MM.1S (cell line): ENCODE measurements around the gene CLP1.

Source experiments
- DNase-seq: peaks from one replicate; pipeline ENCODE4 v3.0.0-alpha.2; 2015
- H2AFZ ChIP-seq: fragments of 300-600 bp; sonication (generic); 2 replicates; pipeline ENCODE4 v1.6.0; 2016; ENCODE audit warnings: antibody characterized with exemption, low read length
- H3F3A ChIP-seq: fragments of 300-600 bp; sonication (generic); 2 replicates; pipeline ENCODE4 v1.6.1; 2016; ENCODE audit warnings: mild to moderate bottlenecking, antibody characterized with exemption, low read length, moderate library complexity, mixed read lengths; ENCODE audit not compliant: insufficient read depth
- H3K27ac ChIP-seq: fragments of 300-600 bp; sonication (generic); 2 replicates; pipeline ENCODE4 v1.5.1; 2016; ENCODE audit warnings: mild to moderate bottlenecking, low read length
- H3K27me3 ChIP-seq: fragments of 300-600 bp; sonication (generic); replicated peaks from 2 replicates; pipeline ENCODE4 v1.6.0; 2016; ENCODE audit warnings: low read length; ENCODE audit not compliant: insufficient read depth
- H3K36me3 ChIP-seq: fragments of 300-600 bp; sonication (generic); replicated peaks from 2 replicates; pipeline ENCODE4 v1.6.1; 2016; ENCODE audit warnings: mild to moderate bottlenecking, low read length, mixed read lengths; ENCODE audit not compliant: insufficient read depth
- H3K4me1 ChIP-seq: fragments of 300-600 bp; sonication (generic); 2 replicates; pipeline ENCODE4 v1.6.1; 2016; ENCODE audit warnings: low read length, mixed read lengths
- H3K4me2 ChIP-seq: fragments of 300-600 bp; sonication (generic); 2 replicates; pipeline ENCODE4 v1.6.0; 2016; ENCODE audit warnings: low read depth, low read length
- H3K4me3 ChIP-seq: fragments of 300-600 bp; sonication (generic); 2 replicates; pipeline ENCODE4 v1.5.1; 2016; ENCODE audit warnings: low read length, mixed read lengths
- H3K79me2 ChIP-seq: fragments of 300-600 bp; sonication (generic); 2 replicates; pipeline ENCODE4 v1.6.1; 2016; ENCODE audit warnings: mixed run types, low read length, mixed read lengths
- H3K9ac ChIP-seq: fragments of 300-600 bp; sonication (generic); 2 replicates; pipeline ENCODE4 v1.6.1; 2016; ENCODE audit warnings: low read length, mixed read lengths
- H3K9me2 ChIP-seq: fragments of 300-600 bp; sonication (generic); replicated peaks from 2 replicates; pipeline ENCODE4 v1.6.1; 2016; ENCODE audit warnings: mild to moderate bottlenecking, low read length, mixed read lengths; ENCODE audit not compliant: insufficient read depth
- H3K9me3 ChIP-seq: fragments of 300-600 bp; sonication (generic); replicated peaks from 2 replicates; pipeline ENCODE4 v1.6.1; 2016; ENCODE audit warnings: mild to moderate bottlenecking, low read length, mixed read lengths; ENCODE audit not compliant: insufficient read depth
- H4K20me1 ChIP-seq: fragments of 300-600 bp; sonication (generic); 2 replicates; pipeline ENCODE4 v1.6.1; 2016; ENCODE audit warnings: mild to moderate bottlenecking, low read length, moderate library complexity, mixed read lengths; ENCODE audit not compliant: insufficient read depth
- EZH2 ChIP-seq: fragments of 300-600 bp; sonication (generic); optimal IDR thresholded peaks from 2 replicates; pipeline ENCODE3; 2017; ENCODE audit warnings: low read depth, mild to moderate bottlenecking, antibody characterized with exemption, low read length, mixed read lengths
- EZH2phosphoT487 ChIP-seq: fragments of 300-600 bp; sonication (generic); IDR thresholded peaks from 2 replicates; pipeline ENCODE4 v1.6.1; 2018; ENCODE audit warnings: antibody characterized with exemption, low read length
- TF ChIP-seq, protein P1 (sequence below): fragments of 300-600 bp; sonication (generic); IDR thresholded peaks from 2 replicates; pipeline ENCODE4 v1.5.1; 2016; ENCODE audit warnings: antibody characterized with exemption, low read length, mixed read lengths

Gene CLP1

DNA sequence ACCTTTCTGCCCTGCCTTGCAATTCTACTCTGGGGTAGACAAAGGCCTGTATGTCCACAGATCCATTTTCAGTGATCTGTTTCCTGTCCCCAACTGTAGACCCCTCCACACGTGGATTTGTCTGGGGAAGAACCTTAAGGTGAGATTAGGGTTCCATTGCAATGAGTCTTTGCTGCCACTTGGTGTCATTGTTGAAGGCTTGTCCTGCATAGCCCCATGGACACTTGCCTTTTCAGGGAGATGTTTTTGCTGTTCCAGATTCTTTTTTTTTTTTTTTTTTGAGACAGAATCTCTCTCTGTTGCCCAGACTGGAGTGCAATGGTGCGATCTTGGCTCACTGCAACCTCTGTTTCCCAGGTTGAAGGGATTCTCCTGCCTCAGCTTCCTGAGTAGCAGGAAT, 38.2 kb upstream of the CLP1 start:
- TF ChIP-seq, protein P1, sequence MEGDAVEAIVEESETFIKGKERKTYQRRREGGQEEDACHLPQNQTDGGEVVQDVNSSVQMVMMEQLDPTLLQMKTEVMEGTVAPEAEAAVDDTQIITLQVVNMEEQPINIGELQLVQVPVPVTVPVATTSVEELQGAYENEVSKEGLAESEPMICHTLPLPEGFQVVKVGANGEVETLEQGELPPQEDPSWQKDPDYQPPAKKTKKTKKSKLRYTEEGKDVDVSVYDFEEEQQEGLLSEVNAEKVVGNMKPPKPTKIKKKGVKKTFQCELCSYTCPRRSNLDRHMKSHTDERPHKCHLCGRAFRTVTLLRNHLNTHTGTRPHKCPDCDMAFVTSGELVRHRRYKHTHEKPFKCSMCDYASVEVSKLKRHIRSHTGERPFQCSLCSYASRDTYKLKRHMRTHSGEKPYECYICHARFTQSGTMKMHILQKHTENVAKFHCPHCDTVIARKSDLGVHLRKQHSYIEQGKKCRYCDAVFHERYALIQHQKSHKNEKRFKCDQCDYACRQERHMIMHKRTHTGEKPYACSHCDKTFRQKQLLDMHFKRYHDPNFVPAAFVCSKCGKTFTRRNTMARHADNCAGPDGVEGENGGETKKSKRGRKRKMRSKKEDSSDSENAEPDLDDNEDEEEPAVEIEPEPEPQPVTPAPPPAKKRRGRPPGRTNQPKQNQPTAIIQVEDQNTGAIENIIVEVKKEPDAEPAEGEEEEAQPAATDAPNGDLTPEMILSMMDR: peak; percentile 15; the same call in 1 of the 2 replicates
- no peak for TF ChIP-seq EZH2
- no peak overlapping the region for H3K9ac ChIP-seq
- H3K9me2 ChIP-seq: no peaks in the 10 kb centered on the region

DNA sequence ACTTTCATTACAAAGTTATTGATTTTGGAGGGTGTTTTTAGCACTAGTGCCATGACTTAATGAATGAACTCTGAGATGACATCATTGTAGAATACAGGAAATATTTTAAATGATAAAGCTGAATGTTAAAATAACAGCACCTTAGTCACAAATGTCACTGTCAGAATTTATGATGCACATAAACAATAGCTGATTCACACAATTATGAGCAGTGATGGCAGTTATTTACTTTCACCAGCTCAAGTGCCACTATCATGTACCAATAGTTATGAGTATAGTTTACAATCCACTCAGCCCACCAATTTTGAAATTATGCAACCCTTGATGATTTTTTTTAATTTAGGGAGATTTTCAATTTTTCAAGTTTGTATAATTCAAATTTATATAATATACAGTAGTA, 37.1 kb upstream of the CLP1 start:
- DNase-seq: no peak
- H3K27me3 ChIP-seq: no peaks in the 10 kb centered on the region
- no peak overlapping the region for H3K27ac ChIP-seq

More for the DNA sequence above, 38.2 kb upstream of the CLP1 start:
- Histone ChIP-seq H3K27ac (no peak overlapping the region), H4K20me1 (no peaks in the 10 kb centered on the region), H3K79me2 (no peaks in the 10 kb centered on the region), H3K4me2 (no peak overlapping the region), H3K36me3 (no peaks in the 10 kb centered on the region), H3K4me3 (no peak overlapping the region), H3K9me3 (no peaks in the 10 kb centered on the region), H3K4me1 (no peaks in the 10 kb centered on the region), H3F3A (no peaks in the 10 kb centered on the region), H2AFZ (no peak overlapping the region), H3K27me3 (no peaks in the 10 kb centered on the region)
- DNase-seq: no peak

DNA sequence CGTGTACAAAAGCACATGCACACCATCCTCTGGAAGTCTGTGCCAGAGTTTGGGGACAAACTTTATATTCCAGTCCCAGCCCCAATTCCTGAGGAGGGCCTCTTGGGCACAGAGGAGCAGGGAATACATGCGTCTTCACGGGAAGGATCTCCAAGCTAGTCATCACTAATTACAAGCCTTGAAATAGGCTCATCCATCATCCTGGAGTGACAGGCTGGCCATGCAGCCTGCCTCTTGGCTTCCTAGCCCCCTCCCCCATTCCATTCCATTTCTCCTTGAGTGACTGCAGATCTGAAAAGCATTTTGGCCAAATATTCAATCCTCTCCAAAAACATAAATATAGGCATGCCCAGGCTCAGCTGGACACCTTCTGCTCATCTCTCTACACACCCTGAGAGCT, 35.3 kb upstream of the CLP1 start:
- TF ChIP-seq, protein P1: no peak

More for the DNA sequence above, 37.1 kb upstream of the CLP1 start:
- no peaks in the 10 kb centered on the region for H4K20me1 ChIP-seq
- no peaks in the 10 kb centered on the region for H3F3A ChIP-seq
- H2AFZ ChIP-seq: no peak overlapping the region
- TF ChIP-seq EZH2 (no peak), EZH2phosphoT487 (no peak)
- TF ChIP-seq, protein P1: no peak
- no peak overlapping the region for H3K4me2 ChIP-seq
- H3K4me3 ChIP-seq: no peak overlapping the region
- no peaks in the 10 kb centered on the region for H3K36me3 ChIP-seq
- H3K4me1 ChIP-seq: no peaks in the 10 kb centered on the region
- no peaks in the 10 kb centered on the region for H3K79me2 ChIP-seq
- no peak overlapping the region for H3K9ac ChIP-seq
- H3K9me2 ChIP-seq: no peaks in the 10 kb centered on the region
- H3K9me3 ChIP-seq: no peaks in the 10 kb centered on the region

GRCh38 chr11:57624864-57625263, 32.7 kb upstream of the CLP1 start:
- no peaks in the 10 kb centered on the region for H3K36me3 ChIP-seq
- H3K27ac ChIP-seq: no peak overlapping the region
- H3K4me2 ChIP-seq: no peak overlapping the region
- H3K4me1 ChIP-seq: no peaks in the 10 kb centered on the region
- no peak overlapping the region for H3K9ac ChIP-seq
- no peaks in the 10 kb centered on the region for H4K20me1 ChIP-seq
- no peaks in the 10 kb centered on the region for H3F3A ChIP-seq
- TF ChIP-seq EZH2: no peak
- no peak for TF ChIP-seq EZH2phosphoT487
- TF ChIP-seq, protein P1: no peak
- no peaks in the 10 kb centered on the region for H3K9me2 ChIP-seq
- no peak overlapping the region for H3K4me3 ChIP-seq
- no peaks in the 10 kb centered on the region for H3K27me3 ChIP-seq
- H3K9me3 ChIP-seq: no peaks in the 10 kb centered on the region
- H2AFZ ChIP-seq: no peak overlapping the region
- no peak for DNase-seq
- H3K79me2 ChIP-seq: no peaks in the 10 kb centered on the region

More for the DNA sequence above, 35.3 kb upstream of the CLP1 start:
- Histone ChIP-seq H3K4me2 (no peak overlapping the region), H3K9ac (no peak overlapping the region), H2AFZ (no peak overlapping the region), H3K27ac (no peak overlapping the region), H4K20me1 (no peaks in the 10 kb centered on the region), H3K36me3 (no peaks in the 10 kb centered on the region), H3K9me3 (no peaks in the 10 kb centered on the region), H3K4me3 (no peak overlapping the region), H3K27me3 (no peaks in the 10 kb centered on the region), H3K4me1 (no peaks in the 10 kb centered on the region), H3F3A (no peaks in the 10 kb centered on the region), H3K79me2 (no peaks in the 10 kb centered on the region), H3K9me2 (no peaks in the 10 kb centered on the region)
- DNase-seq: no peak
